OCI-LY1 (cell line): ENCODE data around the gene CFAP73.

ENCODE experiments used
- H2AFZ ChIP-seq: fragments of 200-600 bp; sonication (generic), shearing (Covaris generic); 2 replicates; pipeline ENCODE4 v1.6.0; 2014; ENCODE audit warnings: antibody characterized with exemption, mild to moderate bottlenecking, low read length
- H3F3A ChIP-seq: fragments of 200-600 bp; sonication (generic), shearing (Covaris generic); 2 replicates; pipeline ENCODE4 v1.6.0; 2014; ENCODE audit warnings: mild to moderate bottlenecking, antibody characterized with exemption, low read length, moderate library complexity; ENCODE audit not compliant: insufficient read depth
- H3K27ac ChIP-seq: fragments of 200-600 bp; sonication (generic); 2 replicates; pipeline ENCODE4 v1.5.1; 2014; ENCODE audit warnings: low read length, mixed run types, mild to moderate bottlenecking, low read depth; ENCODE audit not compliant: poor library complexity, severe bottlenecking
- H3K27me3 ChIP-seq: fragments of 200-600 bp; sonication (generic); 2 replicates; pipeline ENCODE4 v1.6.0; 2014; ENCODE audit warnings: antibody characterized with exemption, mild to moderate bottlenecking, low read length, moderate library complexity; ENCODE audit not compliant: insufficient read depth
- H3K36me3 ChIP-seq: fragments of 200-600 bp; sonication (generic); 2 replicates; pipeline ENCODE4 v1.6.1; 2014; ENCODE audit warnings: mild to moderate bottlenecking, antibody characterized with exemption, low read length, moderate library complexity, mixed read lengths; ENCODE audit not compliant: insufficient read depth
- H3K4me1 ChIP-seq: fragments of 200-600 bp; sonication (generic); 2 replicates; pipeline ENCODE4 v1.5.1; 2014; ENCODE audit warnings: mild to moderate bottlenecking, low read length, moderate library complexity; ENCODE audit not compliant: insufficient read depth, severe bottlenecking
- H3K4me2 ChIP-seq: fragments of 200-600 bp; sonication (generic), shearing (Covaris generic); 2 replicates; pipeline ENCODE4 v1.6.1; 2014; ENCODE audit warnings: low read length
- H3K4me3 ChIP-seq: fragments of 200-600 bp; sonication (generic); 2 replicates; pipeline ENCODE4 v1.5.1; 2014; ENCODE audit warnings: low read length, low read depth, mild to moderate bottlenecking, mixed read lengths; ENCODE audit not compliant: poor library complexity, severe bottlenecking
- H3K79me2 ChIP-seq: fragments of 200-600 bp; shearing (Covaris generic); 2 replicates; pipeline ENCODE4 v1.6.1; 2016; ENCODE audit warnings: mixed run types, low read length, mixed read lengths; ENCODE audit not compliant: insufficient read depth
- H3K9ac ChIP-seq: fragments of 200-600 bp; sonication (generic), shearing (Covaris generic); 2 replicates; pipeline ENCODE4 v1.6.1; 2014; ENCODE audit warnings: mild to moderate bottlenecking, low read length, mixed read lengths
- H3K9me2 ChIP-seq: fragments of 200-600 bp; sonication (generic), shearing (Covaris generic); 2 replicates; pipeline ENCODE4 v1.6.1; 2014; ENCODE audit warnings: low read depth, mild to moderate bottlenecking, low read length, mixed read lengths
- H3K9me3 ChIP-seq: fragments of 200-600 bp; shearing (Covaris generic); 2 replicates; pipeline ENCODE4 v1.6.1; 2014; ENCODE audit warnings: low read length, mixed read lengths
- H4K20me1 ChIP-seq: fragments of 200-600 bp; sonication (generic), shearing (Covaris generic); 2 replicates; pipeline ENCODE4 v1.6.0; 2016; ENCODE audit warnings: mild to moderate bottlenecking, low read length; ENCODE audit not compliant: insufficient read depth
- CTCF ChIP-seq: fragments of 200-600 bp; sonication (generic), shearing (Covaris generic); IDR thresholded peaks from 2 replicates; pipeline ENCODE4 v1.5.1; 2017; ENCODE audit warnings: mild to moderate bottlenecking, antibody characterized with exemption, low read length, moderate library complexity, mixed read lengths
- EZH2 ChIP-seq: fragments of 200-600 bp; sonication (generic), shearing (Covaris generic); IDR thresholded peaks from 2 replicates; pipeline ENCODE4 v1.8.0; 2017; ENCODE audit warnings: borderline replicate concordance, mixed run types, mild to moderate bottlenecking, antibody characterized with exemption, low read length, moderate library complexity, mixed read lengths

Gene CFAP73

GRCh38 chr12:113194971-113195391 is 45.5 kb downstream of the CFAP73 start:
- Histone ChIP-seq H3K36me3 (peaks cover 41% of the 10 kb centered on the region), H3F3A (0 out of 2 replicates have a peak, but pooled peaks cover 10% of the 10 kb centered on the region), H3K4me2 (no peak overlapping the region), H4K20me1 (no peaks in the 10 kb centered on the region), H3K9ac (no peak overlapping the region), H3K79me2 (no peaks in the 10 kb centered on the region), H3K9me3 (no peaks in the 10 kb centered on the region), H3K4me1 (peaks cover 54% of the 10 kb centered on the region), H3K27me3 (no peaks in the 10 kb centered on the region), H3K4me3 (no peak overlapping the region), H2AFZ (no peak overlapping the region), H3K9me2 (no peaks in the 10 kb centered on the region), H3K27ac (peak overlapping the region; percentile 94)
- TF ChIP-seq CTCF, result no peak
- TF ChIP-seq EZH2, result no peak

- H3K4me1 ChIP-seq, result peaks cover 54% of the 10 kb centered on the region
- H3K36me3 ChIP-seq, result peaks cover 35% of the 10 kb centered on the region
- H4K20me1 ChIP-seq, result no peaks in the 10 kb centered on the region
- H3K9me2 ChIP-seq, result no peaks in the 10 kb centered on the region
- peak overlapping the region; percentile 94 for H3K27ac ChIP-seq
- H3K9me3 ChIP-seq, result no peaks in the 10 kb centered on the region
- H3F3A ChIP-seq, result 0 out of 2 replicates have a peak, but pooled peaks cover 10% of the 10 kb centered on the region
- TF ChIP-seq EZH2 (no peak), CTCF (no peak)
- no peaks in the 10 kb centered on the region for H3K79me2 ChIP-seq
- H2AFZ ChIP-seq, result no peak overlapping the region
- no peak overlapping the region for H3K4me2 ChIP-seq
- no peak overlapping the region for H3K9ac ChIP-seq
- no peak overlapping the region for H3K4me3 ChIP-seq
- H3K27me3 ChIP-seq, result no peaks in the 10 kb centered on the region
Observed at GRCh38 chr12:113195598-113195997, 46.1 kb downstream of the CFAP73 start.

GRCh38 chr12:113196582-113196981 is 47.1 kb downstream of the CFAP73 start:
- Histone ChIP-seq H3K36me3 (peaks cover 25% of the 10 kb centered on the region), H3K27ac (peak overlapping the region; percentile 94), H3K79me2 (no peaks in the 10 kb centered on the region), H3F3A (0 out of 2 replicates have a peak, but pooled peaks cover 10% of the 10 kb centered on the region), H3K4me2 (no peak overlapping the region), H3K27me3 (no peaks in the 10 kb centered on the region), H4K20me1 (no peaks in the 10 kb centered on the region), H3K4me1 (peaks cover 62% of the 10 kb centered on the region), H3K9me3 (no peaks in the 10 kb centered on the region), H3K9me2 (no peaks in the 10 kb centered on the region), H2AFZ (no peak overlapping the region), H3K9ac (peak overlapping the region; percentile 39; the same call in 1 of the 2 replicates), H3K4me3 (no peak overlapping the region)
- TF ChIP-seq EZH2 (no peak), CTCF (no peak)
